Endothelial cell of umbilical vein (primary cell): Measurements from ENCODE around the gene ITGB2.

Source experiments
- EZH2 ChIP-seq: IDR thresholded peaks from 2 replicates; pipeline ENCODE4 v1.6.1; 2012; ENCODE audit warnings: borderline replicate concordance, low read depth, mild to moderate bottlenecking, moderate library complexity, low read length, inconsistent platforms; ENCODE audit not compliant: severe bottlenecking
- FOS ChIP-seq: IDR thresholded peaks from 2 replicates; pipeline ENCODE4 v1.6.1; 2011; ENCODE audit warnings: mild to moderate bottlenecking, low read length, moderate library complexity, borderline replicate concordance; ENCODE audit not compliant: insufficient read depth
- MAX ChIP-seq: IDR thresholded peaks from 2 replicates; pipeline ENCODE4 v1.6.1; 2011; ENCODE audit not compliant: insufficient read depth, insufficient read length
- MYC ChIP-seq: IDR thresholded peaks from one replicate; pipeline ENCODE4 v1.6.1; 2011; ENCODE audit warnings: mild to moderate bottlenecking, low read depth, low read length
- POLR2A ChIP-seq: IDR thresholded peaks from 2 replicates; pipeline ENCODE4 v1.6.1; 2012; ENCODE audit warnings: low read depth, mild to moderate bottlenecking, control low read depth, low read length
- POLR2AphosphoS5 ChIP-seq: IDR thresholded peaks from 2 replicates; pipeline ENCODE4 v1.6.1; 2012; ENCODE audit warnings: low read depth, mild to moderate bottlenecking, control low read depth, low read length, moderate library complexity; ENCODE audit not compliant: insufficient read depth
- TF ChIP-seq, protein P1 (sequence below), 2 donors: IDR thresholded peaks; 1 replicate in 1 of 2; 2 replicates in 1 of 2; pipeline ENCODE4 v1.5.1; 2011; ENCODE audit warnings: low read length in 2 of 2, mild to moderate bottlenecking in 2 of 2, moderate library complexity in 2 of 2, control low read depth in 1 of 2, inconsistent platforms in 1 of 2, low read depth in 1 of 2; ENCODE audit not compliant: insufficient read depth in 1 of 2; ENCODE audit errors: extremely low read depth in 1 of 2

GRCh38 chr21:44872323-44872648 is 48.4 kb downstream of the ITGB2 start:
- TF ChIP-seq, protein P1, sequence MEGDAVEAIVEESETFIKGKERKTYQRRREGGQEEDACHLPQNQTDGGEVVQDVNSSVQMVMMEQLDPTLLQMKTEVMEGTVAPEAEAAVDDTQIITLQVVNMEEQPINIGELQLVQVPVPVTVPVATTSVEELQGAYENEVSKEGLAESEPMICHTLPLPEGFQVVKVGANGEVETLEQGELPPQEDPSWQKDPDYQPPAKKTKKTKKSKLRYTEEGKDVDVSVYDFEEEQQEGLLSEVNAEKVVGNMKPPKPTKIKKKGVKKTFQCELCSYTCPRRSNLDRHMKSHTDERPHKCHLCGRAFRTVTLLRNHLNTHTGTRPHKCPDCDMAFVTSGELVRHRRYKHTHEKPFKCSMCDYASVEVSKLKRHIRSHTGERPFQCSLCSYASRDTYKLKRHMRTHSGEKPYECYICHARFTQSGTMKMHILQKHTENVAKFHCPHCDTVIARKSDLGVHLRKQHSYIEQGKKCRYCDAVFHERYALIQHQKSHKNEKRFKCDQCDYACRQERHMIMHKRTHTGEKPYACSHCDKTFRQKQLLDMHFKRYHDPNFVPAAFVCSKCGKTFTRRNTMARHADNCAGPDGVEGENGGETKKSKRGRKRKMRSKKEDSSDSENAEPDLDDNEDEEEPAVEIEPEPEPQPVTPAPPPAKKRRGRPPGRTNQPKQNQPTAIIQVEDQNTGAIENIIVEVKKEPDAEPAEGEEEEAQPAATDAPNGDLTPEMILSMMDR (IDR thresholded peaks at IDR 0.05; ENCODE audit: extremely low read depth in 1 of 2, insufficient read depth in 1 of 2, low read depth in 1 of 2, low read length in 2 of 2): no peak
- TF ChIP-seq POLR2A (no peak), POLR2AphosphoS5 (no peak), MYC (no peak), EZH2 (no peak), FOS (no peak), MAX (no peak)
